Heart left ventricle (tissue), 16 donors: ENCODE results near the gene TMEM150A. TPM values are rescaled to one million over a fixed set of nuclear protein-coding genes. Genes with fewer than 3 reads are reported as not detected.
A peak's percentile ranks its signal among the peaks of the same experiment; 100 is the strongest.

Experiments
- ATAC-seq, 4 donors: fragments of 200-7000 bp; cut with Tn5 transposase; one replicate each; pipeline ENCODE4 v1.9.1; 2020 to 2022; ENCODE audit warnings: moderate library complexity in 4 of 4, mild to moderate bottlenecking in 3 of 4, moderate number of reproducible peaks in 1 of 4
- DNase-seq, 5 donors: peaks; one replicate each; pipeline ENCODE4 v3.0.0-alpha.2; 2020
- H3K27ac ChIP-seq, 12 donors: fragments of 200-600 bp; sonication (generic) in 4 of 12; one replicate each; pipeline versions ENCODE4 v1.5.0 to v1.8.0; 2016 to 2022; ENCODE audit warnings: mild to moderate bottlenecking in 2 of 12
- H3K27me3 ChIP-seq, 9 donors: fragments of 200-600 bp; sonication (generic) in 2 of 9; one replicate each; pipeline versions ENCODE4 v1.5.1 to v1.8.0; 2016 to 2022; ENCODE audit warnings: mild to moderate bottlenecking in 3 of 9
- H3K36me3 ChIP-seq, 9 donors: fragments of 200-600 bp; sonication (generic) in 2 of 9; one replicate each; pipeline versions ENCODE4 v1.5.0 to v1.8.0; 2018 to 2022; ENCODE audit warnings: mild to moderate bottlenecking in 2 of 9
- H3K4me1 ChIP-seq, 12 donors: fragments of 200-600 bp; sonication (generic) in 4 of 12; one replicate each; pipeline versions ENCODE4 v1.5.0 to v1.8.0; 2016 to 2022; ENCODE audit warnings: mild to moderate bottlenecking in 3 of 12
- H3K4me3 ChIP-seq, 12 donors: fragments of 200-600 bp; sonication (generic) in 4 of 12; one replicate each; pipeline versions ENCODE4 v1.5.0 to v1.8.0; 2017 to 2022; ENCODE audit warnings: mild to moderate bottlenecking in 9 of 12, moderate library complexity in 4 of 12
- H3K9me3 ChIP-seq, 12 donors: fragments of 200-600 bp; sonication (generic) in 4 of 12; one replicate each; pipeline versions ENCODE4 v1.5.0 to v1.8.0; 2016 to 2022; ENCODE audit warnings: mild to moderate bottlenecking in 1 of 12
- CTCF ChIP-seq, 12 donors: fragments of 200-600 bp; sonication (generic) in 4 of 12; IDR thresholded peaks; one replicate each; pipeline versions ENCODE4 v1.5.0 to v1.8.0; 2018 to 2022; ENCODE audit warnings: antibody characterized with exemption in 12 of 12, mild to moderate bottlenecking in 5 of 12
- POLR2A ChIP-seq, 2 donors: fragments of 450-650 bp; IDR thresholded peaks; one replicate each; pipeline ENCODE4 v1.6.1; 2017; ENCODE audit warnings: antibody characterized with exemption in 2 of 2, mild to moderate bottlenecking in 2 of 2, moderate library complexity in 2 of 2
- WGBS, 4 donors: extraction: QIAGEN DNeasy Blood & Tissue Kit in 2 of 4; methylation state at CpG; one replicate each; pipeline versions ENCODE4 v1.1.5 to v1.1.7; 2013 to 2018; 5-methylcytosine and 5-hydroxymethylcytosine counted together
- intact Hi-C, 10 donors: fragments of 100-400 bp; cut with DNase I; formaldehyde crosslinking; loops; one replicate each; pipeline versions ENCODE4 v1.11.1 to v1.14.2; 2022
- polyA plus RNA-seq, 2 donors: library from polyadenylated mRNA; stranded (reverse); fragments of 200-250 nt; gene quantifications; one replicate each; pipeline ENCODE4 v1.2.3, GENCODE V29; 2013
- total RNA-seq, 9 donors: library from RNA; depleted of rRNA in 2 of 9; stranded (reverse); fragments of >200 nt in 2 of 9; fragmentation: NEBNext Ultra II Directional in 3 of 9; extraction: Animal tissue kit (Norgen Biotek cat#: 25700) in 3 of 9; gene quantifications; one replicate each; pipeline versions ENCODE4 v1.1.0 to v1.2.4, GENCODE V29; 2016 to 2023
- donor health status: ischemic (EF 13 %, LVEDD 7.1; RV severe dilation, severe dysfunction).
- donor health status: healthy with polysubstance abuse.
- donor health status: DM: no; HTN: yes; CAD: no.
- donor health status: DM: no; HTN: no; CAD: no.
- donor health status: ischemic (EF 25% LVEDD 6.9; RV normal size, moderate dysfunction).
- donor health status: ischemic (EF 25% LVEDD 5.7; RV mildly dilated, moderate dysfunction).
- donor health status: healthy.
- donor health status: DM: yes; HTN: yes; CAD: no.
- donor health status: ischemic (EF 35%, LVEDD 5.7; RV mildly dilated, moderate dysfunction).
- donor health status: nonischemic (EF 11% LVEDD 7.7; RV severe dilation, severe dysfunction).
- donor health status: DM: yes; HTN: yes; CAD: no.
- donor health status: PGD.
- donor health status: ischemic (EF 29% LVEDD 5.4; RV normal size, mild dysfunction).
- donor health status: nonischemic (EF 23%, LVEDD 6.1; RV moderate dilation, normal function).

Gene TMEM150A
- total and polyA plus RNA-seq, 11 donors, result 6.4 to 20.8 (median 11.5) TPM

DNA sequence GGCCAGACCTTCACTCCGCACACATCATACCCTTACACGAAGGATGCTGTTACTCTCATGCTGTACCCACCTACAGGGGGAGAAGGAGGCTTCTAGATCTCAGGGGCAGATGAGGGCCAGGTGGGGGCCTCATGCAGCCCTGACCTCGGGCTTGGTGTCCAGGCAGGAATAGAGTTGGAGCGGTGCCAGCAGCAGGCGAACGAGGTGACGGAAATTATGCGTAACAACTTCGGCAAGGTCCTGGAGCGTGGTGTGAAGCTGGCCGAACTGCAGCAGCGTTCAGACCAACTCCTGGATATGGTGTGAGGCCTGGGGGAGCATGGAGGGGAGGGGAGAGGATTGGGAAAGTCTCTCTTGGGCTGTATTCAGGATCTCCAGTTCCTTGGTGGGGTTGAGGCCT is 10.9 kb downstream of the TMEM150A start:
- WGBS, 4 donors, result 56 to 74% (median 60%) methylated on average over 11 to 12 of the region's 12 CpGs
- intact Hi-C loops, result no loop called here
- DNase-seq, result peak in 1 of 5 donors; percentile 50

DNA sequence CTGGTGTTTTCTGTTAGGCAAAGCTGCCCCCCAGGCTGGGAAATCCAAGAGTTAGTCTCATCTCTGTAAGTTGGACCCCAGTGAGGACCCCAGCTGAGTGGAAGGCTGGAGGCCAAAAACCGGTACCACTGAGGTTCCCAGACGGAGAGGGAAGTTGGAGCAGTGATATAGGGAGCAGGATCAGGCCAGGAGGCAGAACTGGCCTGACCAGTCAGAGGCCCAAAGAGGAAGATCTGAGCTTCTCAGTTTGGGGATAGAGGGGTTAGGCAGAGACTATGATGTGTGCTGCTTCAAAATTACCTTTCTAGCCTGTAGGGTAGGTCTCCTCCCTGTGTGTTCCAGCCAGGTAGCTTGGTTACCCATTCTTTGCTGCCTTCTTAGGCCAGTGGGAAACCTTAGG is 11.5 kb downstream of the TMEM150A start:
- Histone ChIP-seq H3K27me3 (no peaks in the 10 kb centered on the region), H3K4me1 (peaks cover 9 to 83% (median 70%) of the 10 kb centered on the region in 12 donors), H3K4me3 (peak overlapping the region in 2 of 12 donors; percentile 23 to 29), H3K9me3 (no peaks in the 10 kb centered on the region), H3K27ac (peak overlapping the region; percentile 56 to 97 (median 88)), H3K36me3 (peaks cover 0 to 12% (median 0%) of the 10 kb centered on the region in 9 donors)
- DNase-seq (no peak), ATAC-seq (no peak)
- no peak for TF ChIP-seq CTCF (IDR thresholded peaks at IDR 0.05)
- WGBS, 4 donors, result 55 to 84% (median 70%) methylated on average over 2 of the region's 2 CpGs
- intact Hi-C loops, result no loop called here

More for the DNA sequence above, 10.9 kb downstream of the TMEM150A start:
- Histone ChIP-seq H3K27ac (peak overlapping the region; percentile 56 to 97 (median 88)), H3K27me3 (no peaks in the 10 kb centered on the region), H3K4me1 (peaks cover 3 to 82% (median 70%) of the 10 kb centered on the region in 12 donors), H3K9me3 (no peaks in the 10 kb centered on the region), H3K36me3 (peaks cover 0 to 12% (median under 1%) of the 10 kb centered on the region in 9 donors), H3K4me3 (no peak overlapping the region)
- ATAC-seq, result no peak
- TF ChIP-seq CTCF (IDR thresholded peaks at IDR 0.05) (no peak), POLR2A (IDR thresholded peaks at IDR 0.05) (no peak)

GRCh38 chr2:85589982-85590791 is 12.3 kb downstream of the TMEM150A start:
- WGBS, 4 donors, result 34 to 52% (median 39%) methylated on average over 6 to 7 of the region's 7 CpGs
- peak in 3 of 4 donors; percentile 41 to 52 (median 50) for ATAC-seq

More at GRCh38 chr2:85589982-85590791, 12.3 kb downstream of the TMEM150A start:
- H3K36me3 ChIP-seq, result peaks cover 0 to 12% (median 0%) of the 10 kb centered on the region in 9 donors
- peaks cover 10 to 90% (median 76%) of the 10 kb centered on the region in 12 donors for H3K4me1 ChIP-seq
- peak overlapping the region; percentile 56 to 97 (median 88) for H3K27ac ChIP-seq
- TF ChIP-seq POLR2A (IDR thresholded peaks at IDR 0.05) (no peak), CTCF (IDR thresholded peaks at IDR 0.05) (no peak)
- peak overlapping the region in 4 of 12 donors; percentile 5 to 29 (median 18) for H3K4me3 ChIP-seq
- peak in 4 of 5 donors; percentile 66 to 78 (median 70) for DNase-seq
- H3K27me3 ChIP-seq, result no peaks in the 10 kb centered on the region
- no peaks in the 10 kb centered on the region for H3K9me3 ChIP-seq
- intact Hi-C loops, result no loop called here
